GM23248 (cell line): Measurements from ENCODE around the gene MOXD1.

Experiments used
- EZH2 ChIP-seq: fragments of 200-600 bp; sonication (generic); IDR thresholded peaks from 2 replicates; pipeline ENCODE4 v1.6.1; 2018; ENCODE audit warnings: antibody characterized with exemption, mild to moderate bottlenecking; ENCODE audit not compliant: insufficient read depth, poor library complexity, severe bottlenecking
- EZH2phosphoT487 ChIP-seq: fragments of 200-600 bp; sonication (generic); IDR thresholded peaks from 2 replicates; pipeline ENCODE4 v1.6.1; 2018; ENCODE audit warnings: antibody characterized with exemption, moderate library complexity, mild to moderate bottlenecking, low read depth; ENCODE audit not compliant: insufficient read depth

- TF ChIP-seq EZH2phosphoT487 (no peak), EZH2 (no peak)
Measured at GRCh38 chr6:132399376-132400074, 1.8 kb downstream of the MOXD1 start.
